HG02610 (cell line): ENCODE data around the gene PPM1H.
"Not testable (repeated sequence)": the region's sequence is repeated elsewhere in the genome, so short reads cannot be mapped to it uniquely, and the experiment has no call there.

Experiments used
- ATAC-seq: cut with Tn5 transposase; IDR thresholded peaks from one replicate; pipeline ENCODE4 v1.9.1; 2021; ENCODE audit warnings: mild to moderate bottlenecking, moderate library complexity; ENCODE audit not compliant: unreplicated experiment

The PPM1H gene

DNA sequence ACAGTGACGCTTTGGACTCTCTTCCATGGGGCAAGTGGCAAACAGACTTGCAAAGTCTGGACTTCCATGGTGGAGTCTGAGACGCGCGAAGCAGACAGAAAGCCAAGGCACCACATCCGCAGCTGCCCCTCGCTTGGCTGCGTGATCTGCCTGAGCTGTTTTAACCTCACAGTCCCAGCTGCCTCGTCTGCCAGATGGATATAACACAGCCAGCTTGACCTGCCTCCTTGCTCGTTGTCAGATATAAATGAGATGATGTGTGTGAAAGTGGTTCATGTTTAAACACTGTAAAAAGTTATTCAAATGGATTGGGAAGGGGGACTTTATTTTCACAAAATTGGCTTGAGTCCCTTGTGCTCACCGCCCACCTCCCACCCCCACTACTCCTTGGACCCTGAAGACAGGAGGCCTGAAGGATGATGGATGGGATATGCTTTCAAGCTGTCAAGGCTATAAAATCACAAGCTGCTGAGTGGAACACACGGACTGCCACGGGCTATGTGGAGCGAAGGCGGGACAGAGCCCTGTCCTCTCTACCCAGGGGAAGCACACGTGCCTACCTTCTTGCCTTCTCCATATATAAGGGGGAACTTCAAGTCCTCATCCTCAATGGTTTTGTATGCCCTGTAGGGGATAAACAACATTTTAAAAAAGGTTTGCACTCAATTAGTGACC lies 241.4 kb downstream of the PPM1H start:
- no peak for ATAC-seq

DNA sequence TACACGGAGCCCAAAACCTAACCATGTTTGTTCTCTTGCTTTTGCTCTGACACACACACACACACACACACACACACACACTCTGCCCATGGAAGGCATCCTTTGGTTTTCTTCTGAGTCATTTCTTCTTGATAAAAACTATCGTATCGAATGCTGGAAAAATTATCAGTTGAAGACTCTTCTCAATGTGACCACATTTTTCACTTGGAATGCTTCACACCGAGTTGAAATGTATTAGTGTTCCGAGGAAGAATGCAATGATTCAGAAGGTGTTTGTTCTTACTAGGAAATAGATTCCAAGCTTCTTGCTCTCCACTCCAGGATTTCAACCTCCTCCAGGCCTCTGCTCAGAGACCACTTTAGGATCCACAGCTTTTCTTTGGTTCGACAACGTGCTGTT lies 242.1 kb downstream of the PPM1H start:
- ATAC-seq = no peak

DNA sequence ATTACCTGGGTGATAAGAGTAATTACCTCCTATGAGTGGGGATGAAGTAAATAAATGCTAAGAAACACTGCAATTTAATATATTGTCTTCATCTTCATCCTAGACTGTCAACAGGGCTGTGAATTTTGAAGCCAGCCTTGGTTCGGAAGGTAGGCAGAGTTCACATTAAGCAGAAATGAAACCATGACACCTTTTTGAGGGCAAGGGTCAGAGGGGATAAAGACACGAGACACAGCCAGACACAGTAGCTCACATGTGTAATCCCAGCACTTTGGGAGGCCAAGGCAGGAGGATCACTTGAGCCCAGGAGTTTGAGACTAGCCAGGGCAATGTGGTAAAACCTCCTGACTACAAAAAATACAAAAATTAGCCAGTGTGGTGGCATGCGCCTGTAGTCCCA lies 243.6 kb downstream of the PPM1H start:
- no peak for ATAC-seq

DNA sequence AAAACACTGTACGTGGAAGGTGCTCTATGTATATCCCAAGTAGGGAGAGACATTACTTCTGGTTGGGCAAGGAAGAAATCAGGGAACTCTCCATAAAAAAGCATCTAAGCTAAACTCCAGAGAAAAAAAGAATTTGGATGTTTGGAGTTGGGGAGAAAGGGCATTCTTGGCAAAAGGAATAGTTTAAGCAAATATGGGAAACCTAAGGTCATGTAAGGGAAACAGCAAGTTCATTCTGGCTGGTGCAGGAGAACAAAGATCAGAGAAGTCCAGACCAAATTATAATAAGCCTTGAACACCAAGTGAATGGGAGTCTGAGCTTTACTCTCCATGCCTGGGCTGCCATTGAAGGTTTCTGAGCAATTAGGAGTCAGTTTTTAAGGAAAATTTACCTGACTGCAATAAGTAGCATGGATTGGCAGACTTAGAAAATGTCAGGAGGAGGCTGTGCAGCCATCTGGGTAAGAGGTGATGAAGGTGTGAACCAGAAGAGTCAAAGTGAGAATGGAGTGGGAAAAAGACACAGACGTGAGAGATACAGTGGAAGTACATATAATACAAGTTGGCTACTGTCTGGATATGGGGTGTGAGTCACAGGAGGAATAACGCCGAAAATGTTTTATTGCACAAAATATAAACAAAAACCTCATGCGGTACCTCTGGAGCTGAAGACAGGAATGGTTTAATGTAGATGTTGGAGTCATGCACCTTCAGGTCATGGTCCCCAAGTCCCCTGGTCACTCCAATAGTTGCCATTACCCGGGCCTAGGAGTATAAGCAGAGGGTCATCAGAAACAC lies 245.7 kb downstream of the PPM1H start:
- ATAC-seq = no peak

DNA sequence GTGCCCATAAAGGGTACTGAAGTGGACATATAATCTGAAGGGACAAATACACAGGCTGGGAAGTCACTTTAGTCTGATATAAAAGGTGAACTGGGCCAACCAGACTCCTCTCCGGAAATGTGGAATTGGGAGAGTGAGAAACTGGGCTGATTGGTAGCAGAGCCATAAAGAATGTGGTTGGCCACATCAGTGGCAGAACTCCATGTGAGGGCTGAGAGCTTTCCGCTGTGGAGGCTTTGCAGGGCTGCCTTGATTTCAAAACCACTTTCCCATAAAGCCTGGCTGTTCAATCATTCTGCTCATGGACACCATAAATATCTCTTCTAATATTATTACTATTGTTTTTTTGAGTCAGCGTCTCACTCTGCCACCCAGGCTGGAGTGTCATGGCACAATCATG lies 248.0 kb downstream of the PPM1H start:
- ATAC-seq = no peak

DNA sequence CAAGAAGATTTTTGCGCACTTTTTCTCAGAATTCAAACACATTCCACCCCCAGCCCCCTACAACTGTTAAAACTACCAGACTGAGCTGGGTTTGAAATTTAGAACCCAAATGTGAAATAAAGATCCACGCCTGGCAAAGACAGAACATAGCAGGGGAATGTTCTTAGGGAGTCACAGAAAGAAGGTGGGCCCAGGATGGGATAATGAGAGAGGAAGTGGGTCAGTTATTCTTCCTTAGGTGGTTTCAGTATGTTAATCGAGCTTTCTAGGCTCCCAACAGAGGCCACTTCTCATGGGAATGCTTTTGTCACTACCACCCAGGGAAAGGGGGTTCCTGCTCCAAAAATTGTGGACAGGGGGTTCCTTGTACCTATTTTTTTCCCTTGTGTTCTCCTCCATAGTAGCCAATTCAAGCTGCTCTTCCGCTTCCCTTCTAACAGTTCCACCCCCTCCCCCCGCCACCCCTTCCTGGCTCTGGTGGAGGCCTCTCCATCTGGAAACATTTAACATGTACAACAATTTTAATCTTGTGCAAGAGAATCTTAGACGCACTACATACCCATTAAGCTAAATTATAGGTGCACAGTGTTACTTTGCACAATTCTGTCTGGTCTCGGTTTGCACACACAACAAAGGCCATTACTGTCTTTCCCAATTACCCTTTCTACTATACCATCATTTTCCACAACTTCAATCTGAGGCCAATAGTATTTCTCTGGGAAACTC lies 250.2 kb downstream of the PPM1H start:
- ATAC-seq = no peak

- ATAC-seq = no peak
Observed at GRCh38 chr12:62683776-62684569, 251.0 kb downstream of the PPM1H start.

DNA sequence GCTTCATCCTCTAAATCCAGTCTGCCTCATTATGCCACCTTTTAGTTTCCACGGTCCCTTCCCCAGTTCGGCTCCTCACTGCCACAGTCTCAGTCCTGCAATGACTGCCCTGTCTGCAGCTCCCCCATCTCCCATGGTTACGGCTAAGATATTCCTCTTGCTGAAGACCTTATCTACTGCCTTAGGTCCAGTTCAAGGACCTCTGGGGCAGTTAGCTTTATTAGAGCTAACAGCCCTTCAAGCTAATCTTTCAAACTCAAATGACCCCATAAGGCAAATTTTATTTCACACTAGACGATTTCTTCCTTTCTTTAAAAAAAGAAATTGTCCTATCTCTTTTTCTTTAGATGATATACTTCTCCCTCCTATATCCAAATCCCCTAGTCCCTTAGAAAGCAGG lies 253.6 kb downstream of the PPM1H start:
- ATAC-seq = no peak

DNA sequence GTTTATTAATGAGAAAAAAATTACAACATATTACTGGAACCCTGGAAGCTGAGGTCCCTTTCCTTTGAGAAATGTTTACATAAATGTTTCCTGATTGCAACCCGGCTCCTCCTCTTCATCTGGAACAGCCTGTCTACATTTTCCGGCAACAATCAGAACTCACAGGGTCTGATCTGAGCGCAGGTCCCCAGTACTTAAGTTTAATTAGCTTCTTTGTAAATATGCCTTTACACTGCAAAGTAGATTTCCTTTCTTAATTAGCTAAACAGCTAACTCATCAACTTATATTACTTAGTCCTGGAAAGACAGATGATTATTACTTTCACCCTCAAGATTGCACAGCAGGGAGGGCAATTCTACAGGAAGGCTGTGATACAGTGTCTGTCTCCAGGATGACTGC lies 255.3 kb downstream of the PPM1H start:
- no peak for ATAC-seq

DNA sequence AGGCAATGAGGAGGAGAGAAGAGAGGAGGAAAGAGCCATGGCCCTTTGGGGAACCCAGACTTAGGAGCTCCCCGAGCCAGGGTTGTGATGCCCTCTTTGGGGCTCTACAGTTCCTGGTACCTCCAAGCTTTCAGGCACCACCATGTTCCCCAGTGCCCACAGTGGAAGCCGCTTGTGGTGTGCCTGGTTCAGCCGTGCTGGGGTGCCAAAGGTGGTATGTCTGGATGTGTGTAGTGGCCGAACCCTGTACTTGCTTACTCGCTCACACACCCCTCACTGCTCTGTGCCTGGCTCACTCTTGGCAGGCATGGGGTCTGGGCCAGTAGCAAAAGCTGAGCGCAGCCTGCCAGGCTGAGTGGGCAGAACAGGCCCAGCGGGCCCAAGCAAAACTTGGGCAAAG lies 257.6 kb downstream of the PPM1H start:
- no peak for ATAC-seq

- no peak for ATAC-seq
Observed at GRCh38 chr12:62676521-62677307, 258.2 kb downstream of the PPM1H start.

- no peak for ATAC-seq
Observed at GRCh38 chr12:62673028-62673815, 261.7 kb downstream of the PPM1H start.

DNA sequence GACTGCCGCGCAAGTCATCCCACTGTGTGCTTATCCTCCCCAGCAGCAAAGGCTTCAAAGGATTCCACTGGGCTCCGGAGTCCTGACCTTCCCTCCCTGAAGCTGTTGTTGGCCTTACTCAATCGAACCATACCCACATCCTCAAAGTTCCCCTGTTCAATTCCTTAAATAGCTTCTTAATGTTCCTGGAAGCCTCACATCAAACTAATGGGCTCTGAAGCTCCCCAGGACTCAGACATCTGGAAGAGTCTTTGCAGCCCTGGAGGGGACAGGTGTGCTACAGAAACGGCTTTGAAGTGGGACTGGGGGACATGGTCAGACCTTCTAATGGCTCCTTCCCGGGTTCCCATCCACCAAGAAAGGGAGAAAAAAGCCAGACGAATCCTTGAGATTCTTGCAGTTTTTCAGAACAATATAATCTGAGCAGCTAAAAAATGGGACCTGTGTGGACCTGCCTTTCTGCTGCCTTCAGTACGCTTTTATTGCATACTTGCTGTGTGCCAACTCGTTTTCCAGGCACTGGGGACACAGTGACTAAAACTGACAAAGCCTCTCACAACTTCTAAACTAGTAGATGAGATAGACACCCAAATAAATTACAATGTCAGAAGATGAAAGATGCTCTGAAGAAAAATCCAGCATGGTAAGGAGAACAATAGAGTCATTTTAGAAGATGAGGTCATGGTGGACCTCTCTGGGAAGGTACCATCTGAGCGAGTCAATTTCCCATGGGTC lies 263.8 kb downstream of the PPM1H start:
- ATAC-seq = no peak

- no peak for ATAC-seq
Observed at GRCh38 chr12:62668782-62669181, 266.2 kb downstream of the PPM1H start.

DNA sequence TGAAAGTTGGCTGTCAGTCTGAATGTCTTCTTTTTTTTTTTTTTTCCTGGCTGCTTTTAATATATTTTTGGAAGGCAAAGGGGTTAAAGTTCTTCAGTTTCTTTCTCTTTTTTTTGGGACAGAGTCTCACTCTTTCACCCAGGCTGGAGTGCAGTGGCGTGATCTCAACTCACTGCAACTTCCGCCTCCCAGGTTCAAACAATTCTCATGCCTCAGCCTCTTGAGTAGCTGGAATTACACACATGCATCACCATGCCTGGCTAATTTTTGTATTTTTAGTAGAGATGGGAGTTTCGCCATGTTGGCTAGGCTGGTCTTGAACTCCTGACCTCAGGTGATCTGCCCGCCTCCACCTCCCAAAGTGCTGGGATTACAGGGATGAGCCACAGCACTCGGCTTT lies 270.0 kb downstream of the PPM1H start:
- not testable (repeated sequence) for ATAC-seq

DNA sequence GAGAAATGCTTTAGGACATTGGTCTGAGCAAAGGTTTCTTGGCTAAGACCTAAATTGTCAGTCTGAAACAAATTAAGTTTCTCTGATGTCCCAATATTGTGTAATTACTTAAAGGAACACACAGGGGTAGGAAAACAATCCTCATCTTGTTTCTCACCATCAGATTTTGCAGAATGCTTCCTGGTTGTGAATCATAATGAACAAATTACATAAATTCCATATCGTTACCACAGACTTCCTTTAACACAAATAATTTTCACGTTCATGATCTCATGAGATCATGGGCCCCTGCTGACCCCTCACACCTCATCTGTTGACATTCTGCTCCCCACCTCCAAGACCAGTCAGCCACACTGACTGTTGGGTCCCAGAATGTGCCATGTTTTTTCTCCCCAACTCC lies 274.2 kb downstream of the PPM1H start:
- ATAC-seq = no peak

GRCh38 chr12:62659453-62660295 lies 275.3 kb downstream of the PPM1H start:
- ATAC-seq = no peak

- no peak for ATAC-seq
Observed at GRCh38 chr12:62658910-62659309, 276.0 kb downstream of the PPM1H start.
